Transverse colon (tissue), 4 donors: Measurements from ENCODE around the gene ARPC5L. TPM values are rescaled to one million over a fixed set of nuclear protein-coding genes. Genes with fewer than 3 reads are reported as not detected.

ENCODE experiments used
- DNase-seq: peaks from one replicate; pipeline ENCODE4 v3.0.0-alpha.2; 2019
- H3K27ac ChIP-seq, 4 donors: fragments of 200-600 bp; sonication (generic); 2 replicates each; pipeline ENCODE4 v1.5.1; 2016 to 2018; ENCODE audit warnings: inconsistent platforms in 4 of 4
- H3K27me3 ChIP-seq: fragments of 200-600 bp; sonication (generic); 2 replicates; pipeline ENCODE4 v1.5.1; 2017; ENCODE audit warnings: inconsistent platforms
- H3K36me3 ChIP-seq, 4 donors: fragments of 200-600 bp; sonication (generic); 2 replicates each; pipeline ENCODE4 v1.5.1; 2017 to 2019; ENCODE audit warnings: inconsistent platforms in 4 of 4
- H3K4me1 ChIP-seq, 4 donors: fragments of 200-600 bp; sonication (generic); 2 replicates each; pipeline ENCODE4 v1.5.1; 2017 to 2020; ENCODE audit warnings: inconsistent platforms in 4 of 4
- H3K4me3 ChIP-seq, 4 donors: fragments of 200-600 bp; sonication (generic); 1 replicate in 1 of 4; 2 replicates in 3 of 4; pipeline versions ENCODE4 v1.5.1 to v1.6.1; 2017 to 2019; ENCODE audit warnings: inconsistent platforms in 4 of 4
- H3K9me3 ChIP-seq, 2 donors: fragments of 200-600 bp; sonication (generic); 2 replicates each; pipeline ENCODE4 v1.5.1; 2017 to 2019; ENCODE audit warnings: inconsistent platforms in 2 of 2
- EP300 ChIP-seq: sonication (generic); formaldehyde crosslinking; IDR thresholded peaks from one replicate; pipeline ENCODE4 v1.6.1; 2017; ENCODE audit warnings: antibody characterized with exemption, low read depth
- POLR2A ChIP-seq: fragments of 450-650 bp; IDR thresholded peaks from one replicate; pipeline ENCODE4 v1.6.1; 2016; ENCODE audit warnings: antibody characterized with exemption, mild to moderate bottlenecking, moderate library complexity
- POLR2AphosphoS5 ChIP-seq, 3 donors: sonication (generic); formaldehyde crosslinking; IDR thresholded peaks; one replicate each; pipeline ENCODE4 v1.6.1; 2016; ENCODE audit warnings: antibody characterized with exemption in 3 of 3
- WGBS, 2 donors: methylation state at CpG; one replicate each; pipeline ENCODE4 v1.1.5; 2018; ENCODE audit warnings: low coverage in 1 of 2; 5-methylcytosine and 5-hydroxymethylcytosine counted together
- in situ Hi-C, 4 donors: fragments of 200-750 bp; cut with MboI; loops; one replicate each; pipeline versions ENCODE4 v1.15.0 to v1.15.1; 2017; ENCODE audit warnings: low sequenced_read_pairs in 3 of 4, low pct_ligation_motif_present in 1 of 4, low pct_unique_long_range_greater_than_20kb in 1 of 4
- intact Hi-C: fragments of 100-400 bp; cut with DNase I; formaldehyde crosslinking; loops from one replicate; pipeline ENCODE4 v1.15.1; 2023; ENCODE audit warnings: low total_unique reads
- total RNA-seq, 4 donors: library from RNA; depleted of rRNA; stranded (reverse); fragments of >200 nt; gene quantifications; one replicate each; pipeline ENCODE4 v1.1.0, GENCODE V29; 2016
- TF ChIP-seq, protein P1 (sequence below), 5 experiments: fragments of 200-600 bp in 3 of 5; fragments of 450-650 bp in 2 of 5; sonication (generic) in 3 of 5; IDR thresholded peaks; 1 replicate in 2 of 5; 2 replicates in 3 of 5; pipeline ENCODE4 v1.5.1; 2016 to 2017; ENCODE audit warnings: antibody characterized with exemption in 5 of 5, inconsistent platforms in 3 of 5, mild to moderate bottlenecking in 2 of 5, moderate library complexity in 1 of 5

ARPC5L gene
- total RNA-seq, 4 donors from 2014 or later = 9.8 to 37.0 (median 22.8) TPM

DNA sequence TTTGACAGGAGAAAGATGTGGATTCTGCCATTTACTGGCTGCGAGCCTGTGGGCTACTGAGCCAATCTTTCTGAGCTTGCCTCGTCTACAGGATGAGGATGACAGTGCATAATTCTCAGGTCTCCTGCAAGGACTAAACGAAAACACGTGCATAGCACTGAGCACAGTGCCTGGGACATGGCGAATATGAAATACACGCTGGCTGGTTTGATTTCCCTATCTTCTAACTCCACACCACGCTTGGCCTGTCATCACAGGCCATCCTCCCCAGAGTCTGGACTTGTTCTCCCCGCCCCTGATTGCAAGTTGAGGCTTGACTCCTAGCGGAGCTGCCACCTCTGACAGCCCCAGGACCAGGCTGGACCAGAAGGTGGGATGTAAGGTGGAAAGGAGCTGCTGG is 37.9 kb downstream of the ARPC5L start:
- 93% methylated on average over 9 of the region's 9 CpGs; no CpG with 5 or more reads in 1 of the 2 donors for WGBS, 2 donors
- Histone ChIP-seq H3K27me3 (no peaks in the 10 kb centered on the region), H3K36me3 (peaks cover 0 to 34% (median 17%) of the 10 kb centered on the region in 4 donors), H3K27ac (no peak overlapping the region), H3K9me3 (no peaks in the 10 kb centered on the region), H3K4me1 (no peaks in the 10 kb centered on the region), H3K4me3 (no peak overlapping the region)
- intact Hi-C loops = no loop called here
- in situ Hi-C loops = loop anchor here in 1 of 4 donors (25.0 kb wide), 1 partner anchor 462 kb away; no protein-coding TSS in a partner anchor
- no peak for TF ChIP-seq POLR2A
- no peak for DNase-seq

DNA sequence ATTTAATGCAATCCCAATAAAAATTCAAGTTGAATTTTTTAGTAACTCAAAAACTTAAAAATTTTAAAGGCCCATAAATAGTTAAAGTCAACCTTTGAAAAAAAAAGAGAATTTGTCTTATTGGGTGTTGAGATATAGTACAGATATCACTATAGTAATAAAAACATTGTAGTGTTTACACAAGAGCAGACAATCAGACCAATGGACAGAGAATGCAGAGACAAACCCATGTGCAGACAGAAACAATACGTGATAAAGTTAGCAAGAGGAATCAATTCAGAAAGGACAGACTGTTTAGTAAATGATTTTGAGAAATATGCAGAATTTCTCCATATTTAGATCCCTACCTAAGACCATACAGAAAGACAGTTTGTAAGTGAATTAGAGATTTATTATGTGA is 45.0 kb downstream of the ARPC5L start:
- Histone ChIP-seq H3K27me3 (no peaks in the 10 kb centered on the region), H3K4me1 (peaks cover 0 to 11% (median 0%) of the 10 kb centered on the region in 4 donors), H3K27ac (no peak overlapping the region), H3K4me3 (no peak overlapping the region), H3K9me3 (no peaks in the 10 kb centered on the region), H3K36me3 (peaks cover 0 to 51% (median 5%) of the 10 kb centered on the region in 4 donors)
- intact Hi-C loops (no loop called here), in situ Hi-C loops (loop anchor here in 1 of 4 donors (25.0 kb wide), 1 partner anchor 455 kb away; no protein-coding TSS in a partner anchor)
- 33 to 50% methylated on average over 1 of the region's 1 CpG for WGBS, 2 donors
- DNase-seq = no peak
- TF ChIP-seq, protein P1, sequence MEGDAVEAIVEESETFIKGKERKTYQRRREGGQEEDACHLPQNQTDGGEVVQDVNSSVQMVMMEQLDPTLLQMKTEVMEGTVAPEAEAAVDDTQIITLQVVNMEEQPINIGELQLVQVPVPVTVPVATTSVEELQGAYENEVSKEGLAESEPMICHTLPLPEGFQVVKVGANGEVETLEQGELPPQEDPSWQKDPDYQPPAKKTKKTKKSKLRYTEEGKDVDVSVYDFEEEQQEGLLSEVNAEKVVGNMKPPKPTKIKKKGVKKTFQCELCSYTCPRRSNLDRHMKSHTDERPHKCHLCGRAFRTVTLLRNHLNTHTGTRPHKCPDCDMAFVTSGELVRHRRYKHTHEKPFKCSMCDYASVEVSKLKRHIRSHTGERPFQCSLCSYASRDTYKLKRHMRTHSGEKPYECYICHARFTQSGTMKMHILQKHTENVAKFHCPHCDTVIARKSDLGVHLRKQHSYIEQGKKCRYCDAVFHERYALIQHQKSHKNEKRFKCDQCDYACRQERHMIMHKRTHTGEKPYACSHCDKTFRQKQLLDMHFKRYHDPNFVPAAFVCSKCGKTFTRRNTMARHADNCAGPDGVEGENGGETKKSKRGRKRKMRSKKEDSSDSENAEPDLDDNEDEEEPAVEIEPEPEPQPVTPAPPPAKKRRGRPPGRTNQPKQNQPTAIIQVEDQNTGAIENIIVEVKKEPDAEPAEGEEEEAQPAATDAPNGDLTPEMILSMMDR (IDR thresholded peaks at IDR 0.05) = no peak
- TF ChIP-seq POLR2A (no peak), POLR2AphosphoS5 (IDR thresholded peaks at IDR 0.05) (no peak), EP300 (no peak)

DNA sequence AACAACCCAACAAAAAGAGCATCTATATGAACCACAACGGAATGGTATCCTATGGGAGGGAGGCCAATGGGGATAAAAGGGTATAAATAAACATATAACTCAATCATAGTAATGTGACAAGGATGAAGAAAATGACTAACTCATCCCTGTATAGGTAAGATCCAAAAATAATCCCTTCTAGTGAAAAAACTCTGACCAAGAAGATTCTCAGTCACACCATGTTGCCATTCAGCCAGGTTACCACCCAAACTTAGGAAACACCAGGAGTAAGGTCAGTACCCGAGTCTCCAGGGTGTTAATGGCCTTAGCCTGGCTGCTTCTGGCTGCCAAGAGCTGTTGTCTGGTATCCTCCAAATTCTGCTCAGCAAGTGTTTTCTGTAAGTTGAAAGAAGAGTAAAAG is 46.2 kb downstream of the ARPC5L start:
- no peak overlapping the region for H3K4me3 ChIP-seq
- TF ChIP-seq, protein P1 (IDR thresholded peaks at IDR 0.05) = no peak
- TF ChIP-seq POLR2AphosphoS5 (IDR thresholded peaks at IDR 0.05) = no peak
- no peak for TF ChIP-seq EP300
- no peak for TF ChIP-seq POLR2A
- no peaks in the 10 kb centered on the region for H3K27me3 ChIP-seq
- no peaks in the 10 kb centered on the region for H3K9me3 ChIP-seq
- WGBS, 2 donors = 80 to 86% methylated on average over 2 of the region's 2 CpGs
- intact Hi-C loops (no loop called here), in situ Hi-C loops (loop anchor here in 1 of 4 donors (25.0 kb wide), 1 partner anchor 454 kb away; no protein-coding TSS in a partner anchor)
- no peak overlapping the region for H3K27ac ChIP-seq
- H3K4me1 ChIP-seq = peaks cover 0 to 11% (median 0%) of the 10 kb centered on the region in 4 donors
- peaks cover 0 to 58% (median 6%) of the 10 kb centered on the region in 4 donors for H3K36me3 ChIP-seq
- no peak for DNase-seq

DNA sequence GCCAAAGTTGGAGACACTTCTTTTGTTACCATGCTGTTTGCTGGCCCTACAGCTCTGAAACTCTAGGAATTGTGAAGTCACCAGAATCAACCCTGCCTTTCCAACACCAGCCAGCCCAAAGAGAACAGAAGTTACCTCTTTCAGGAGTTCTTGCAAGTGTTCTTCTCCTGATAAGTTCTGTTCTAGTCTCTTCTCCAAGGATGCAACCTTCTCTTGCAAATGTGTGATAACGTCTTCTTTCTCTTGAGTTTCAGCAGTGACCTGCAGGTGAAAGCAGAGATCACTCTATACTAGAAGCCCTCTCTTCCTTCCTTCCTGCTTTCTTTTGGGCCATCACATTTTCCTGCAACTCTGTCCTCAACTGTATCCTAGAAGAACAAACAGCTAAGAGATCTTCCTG is 49.8 kb downstream of the ARPC5L start:
- intact Hi-C loops (no loop called here), in situ Hi-C loops (loop anchor here in 2 of 4 donors (10.0 to 25.0 kb wide), 2 partner anchors 233 to 451 kb away; partner anchors contain the start of gene SCAI (in 1 of the 2))
- TF ChIP-seq POLR2A (no peak), EP300 (no peak), POLR2AphosphoS5 (IDR thresholded peaks at IDR 0.05) (no peak)
- TF ChIP-seq, protein P1 (IDR thresholded peaks at IDR 0.05) = no peak
- no peak overlapping the region for H3K27ac ChIP-seq
- H3K9me3 ChIP-seq = no peaks in the 10 kb centered on the region
- no peak for DNase-seq
- peaks cover 0 to 34% (median 2%) of the 10 kb centered on the region in 4 donors for H3K36me3 ChIP-seq
- H3K4me3 ChIP-seq = no peak overlapping the region
- H3K27me3 ChIP-seq = no peaks in the 10 kb centered on the region
- WGBS, 2 donors = 95 to 100% methylated on average over 1 of the region's 1 CpG
- H3K4me1 ChIP-seq = peaks cover 0 to 10% (median 0%) of the 10 kb centered on the region in 4 donors
